Mesenchymal stem cell (in vitro differentiated cells and primary cell): ENCODE results near the gene PRB2.

Source experiments
- DNase-seq: peaks from one replicate; pipeline ENCODE4 v3.0.0-alpha.2; 2013
- H2AFZ ChIP-seq: one replicate; pipeline ENCODE4 v1.6.1; 2013; ENCODE audit warnings: low read depth, mild to moderate bottlenecking, control low read depth, inconsistent platforms, low read length, moderate library complexity
- H2AK5ac ChIP-seq: 2 replicates; pipeline ENCODE4 v1.6.1; 2013; ENCODE audit warnings: low read length, moderate library complexity, mild to moderate bottlenecking, inconsistent platforms; ENCODE audit not compliant: severe bottlenecking
- H2BK120ac ChIP-seq: one replicate; pipeline ENCODE4 v1.6.1; 2013; ENCODE audit warnings: low read depth, mild to moderate bottlenecking, inconsistent platforms, low read length, moderate library complexity
- H2BK12ac ChIP-seq, 2 experiments: one replicate each; pipeline ENCODE4 v1.6.1; 2013; ENCODE audit warnings: inconsistent platforms in 2 of 2, low read length in 2 of 2, mild to moderate bottlenecking in 2 of 2, moderate library complexity in 2 of 2, control low read depth in 1 of 2
- H2BK15ac ChIP-seq: one replicate; pipeline ENCODE4 v1.6.1; 2013; ENCODE audit warnings: mild to moderate bottlenecking, low read depth, inconsistent platforms; ENCODE audit not compliant: poor library complexity, severe bottlenecking
- H2BK5ac ChIP-seq: 2 replicates; pipeline ENCODE4 v1.6.1; 2013; ENCODE audit warnings: low read depth, mild to moderate bottlenecking, low read length, control low read depth, inconsistent platforms; ENCODE audit not compliant: poor library complexity, severe bottlenecking
- H3K14ac ChIP-seq, 2 experiments: one replicate each; pipeline ENCODE4 v1.6.1; 2013; ENCODE audit warnings: inconsistent platforms in 2 of 2, low read length in 2 of 2, control low read depth in 1 of 2, mild to moderate bottlenecking in 1 of 2, moderate library complexity in 1 of 2
- H3K18ac ChIP-seq, 2 experiments: one replicate each; pipeline ENCODE4 v1.6.1; 2013; ENCODE audit warnings: inconsistent platforms in 2 of 2, low read length in 2 of 2, control low read depth in 1 of 2, low read depth in 1 of 2, mild to moderate bottlenecking in 1 of 2
- H3K23ac ChIP-seq, 2 experiments: one replicate each; pipeline ENCODE4 v1.6.1; 2013; ENCODE audit warnings: inconsistent platforms in 2 of 2, low read length in 2 of 2, mild to moderate bottlenecking in 2 of 2, moderate library complexity in 2 of 2, control low read depth in 1 of 2
- H3K27ac ChIP-seq: 2 replicates; pipeline ENCODE4 v1.5.1; 2013; ENCODE audit warnings: mild to moderate bottlenecking, moderate library complexity, low read length, control low read depth, inconsistent platforms; ENCODE audit not compliant: poor library complexity, severe bottlenecking
- H3K27me3 ChIP-seq, 2 experiments: 2 replicates each; pipeline versions ENCODE4 v1.6.1 to v1.7.0; 2013; ENCODE audit warnings: low read length in 2 of 2, mild to moderate bottlenecking in 2 of 2, moderate library complexity in 2 of 2, control low read depth in 1 of 2, inconsistent platforms in 1 of 2; ENCODE audit not compliant: control insufficient read depth in 1 of 2, insufficient read depth in 1 of 2
- H3K36me3 ChIP-seq, 2 experiments: 2 replicates each; pipeline versions ENCODE4 v1.6.1 to v1.7.0; 2013; ENCODE audit warnings: low read length in 2 of 2, control low read depth in 1 of 2, inconsistent platforms in 1 of 2, low read depth in 1 of 2, mild to moderate bottlenecking in 1 of 2; ENCODE audit not compliant: insufficient read depth in 2 of 2, control insufficient read depth in 1 of 2
- H3K4ac ChIP-seq, 2 experiments: one replicate each; pipeline ENCODE4 v1.6.1; 2013; ENCODE audit warnings: inconsistent platforms in 2 of 2, low read length in 2 of 2, mild to moderate bottlenecking in 2 of 2, moderate library complexity in 2 of 2, control low read depth in 1 of 2, low read depth in 1 of 2
- H3K4me1 ChIP-seq: 2 replicates; pipeline ENCODE4 v1.6.1; 2013; ENCODE audit warnings: low read depth, low read length, control low read depth; ENCODE audit not compliant: control insufficient read depth, insufficient read depth
- H3K4me2 ChIP-seq: 2 replicates; pipeline ENCODE4 v1.6.1; 2013; ENCODE audit warnings: low read length, mild to moderate bottlenecking, inconsistent platforms; ENCODE audit not compliant: poor library complexity, severe bottlenecking
- H3K4me3 ChIP-seq, 2 experiments: 2 replicates each; pipeline versions ENCODE4 v1.5.1 to v1.7.0; 2013; ENCODE audit warnings: low read length in 2 of 2, mild to moderate bottlenecking in 2 of 2, control low read depth in 1 of 2, low read depth in 1 of 2; ENCODE audit not compliant: insufficient read depth in 1 of 2
- H3K79me1 ChIP-seq: replicated peaks from 2 replicates; pipeline ENCODE4 v1.6.1; 2013; ENCODE audit warnings: mild to moderate bottlenecking, control low read depth, low read length, inconsistent platforms; ENCODE audit not compliant: poor library complexity, severe bottlenecking
- H3K9ac ChIP-seq: 2 replicates; pipeline ENCODE4 v1.7.0; 2013; ENCODE audit warnings: mild to moderate bottlenecking, low read length, moderate library complexity
- H3K9me3 ChIP-seq: 2 replicates; pipeline ENCODE4 v1.7.0; 2013; ENCODE audit warnings: mild to moderate bottlenecking, low read length; ENCODE audit not compliant: control insufficient read depth
- H4K8ac ChIP-seq: one replicate; pipeline ENCODE4 v1.6.1; 2013; ENCODE audit warnings: inconsistent platforms, mild to moderate bottlenecking, low read length, moderate library complexity
- H4K91ac ChIP-seq: one replicate; pipeline ENCODE4 v1.6.1; 2013; ENCODE audit warnings: mild to moderate bottlenecking, low read length, inconsistent platforms
- WGBS: methylation state at CpG from one replicate; pipeline ENCODE4 v1.1.7; 2013; ENCODE audit warnings: mixed read lengths; 5-methylcytosine and 5-hydroxymethylcytosine counted together

PRB2 gene

GRCh38 chr12:11427341-11427740 lies 32.0 kb upstream of the PRB2 start:
- no peak overlapping the region for H3K4ac ChIP-seq
- no peak for DNase-seq
- no peak overlapping the region for H3K27ac ChIP-seq
- no peak overlapping the region for H3K4me3 ChIP-seq
- no peak overlapping the region for H2AK5ac ChIP-seq
- no peak overlapping the region for H3K4me2 ChIP-seq
- WGBS, result 79% methylated on average over 1 of the region's 1 CpG
- H3K9me3 ChIP-seq, result peaks cover 2% of the 10 kb centered on the region
- H3K14ac ChIP-seq, result no peak overlapping the region
- H2BK15ac ChIP-seq, result no peak overlapping the region
- no peak overlapping the region for H4K91ac ChIP-seq
- H2BK120ac ChIP-seq, result no peak overlapping the region
- H3K36me3 ChIP-seq, result no peaks in the 10 kb centered on the region
- H2AFZ ChIP-seq, result no peak overlapping the region
- H2BK12ac ChIP-seq, result no peak overlapping the region
- H3K9ac ChIP-seq, result no peak overlapping the region
- H2BK5ac ChIP-seq, result no peak overlapping the region
- no peaks in the 10 kb centered on the region for H3K79me1 ChIP-seq
- no peaks in the 10 kb centered on the region for H3K4me1 ChIP-seq
- no peak overlapping the region for H3K18ac ChIP-seq
- H3K23ac ChIP-seq, result no peak overlapping the region
- H4K8ac ChIP-seq, result no peak overlapping the region
- H3K27me3 ChIP-seq, result no peaks in the 10 kb centered on the region

GRCh38 chr12:11412731-11413130 lies 17.4 kb upstream of the PRB2 start:
- H3K9ac ChIP-seq, result no peak overlapping the region
- no peak overlapping the region for H2BK12ac ChIP-seq
- H2BK15ac ChIP-seq, result no peak overlapping the region
- no peaks in the 10 kb centered on the region for H3K36me3 ChIP-seq
- H2AFZ ChIP-seq, result no peak overlapping the region
- H3K23ac ChIP-seq, result no peak overlapping the region
- H3K27me3 ChIP-seq, result no peaks in the 10 kb centered on the region
- DNase-seq, result no peak
- no peak overlapping the region for H4K91ac ChIP-seq
- no peak overlapping the region for H3K14ac ChIP-seq
- H3K18ac ChIP-seq, result no peak overlapping the region
- no peak overlapping the region for H3K4me3 ChIP-seq
- H2AK5ac ChIP-seq, result no peak overlapping the region
- no peak overlapping the region for H2BK5ac ChIP-seq
- no peak overlapping the region for H2BK120ac ChIP-seq
- no peaks in the 10 kb centered on the region for H3K4me1 ChIP-seq
- no peak overlapping the region for H4K8ac ChIP-seq
- no peak overlapping the region for H3K4ac ChIP-seq
- H3K9me3 ChIP-seq, result peaks cover 4% of the 10 kb centered on the region
- H3K4me2 ChIP-seq, result no peak overlapping the region
- no peak overlapping the region for H3K27ac ChIP-seq
- no peaks in the 10 kb centered on the region for H3K79me1 ChIP-seq

- Histone ChIP-seq H3K9me3 (peaks cover 4% of the 10 kb centered on the region), H2AK5ac (no peak overlapping the region), H2BK120ac (no peak overlapping the region), H2BK5ac (no peak overlapping the region), H3K27me3 (no peaks in the 10 kb centered on the region), H3K14ac (no peak overlapping the region), H3K9ac (no peak overlapping the region), H3K4me2 (no peak overlapping the region), H3K4me1 (no peaks in the 10 kb centered on the region), H3K79me1 (no peaks in the 10 kb centered on the region), H4K8ac (no peak overlapping the region), H3K4me3 (no peak overlapping the region), H4K91ac (no peak overlapping the region), H3K27ac (no peak overlapping the region), H3K36me3 (no peaks in the 10 kb centered on the region), H3K23ac (no peak overlapping the region), H2BK12ac (no peak overlapping the region), H3K4ac (no peak overlapping the region), H2BK15ac (no peak overlapping the region), H2AFZ (no peak overlapping the region), H3K18ac (no peak overlapping the region)
- 81% methylated on average over 3 of the region's 6 CpGs for WGBS
- no peak for DNase-seq
These were observed 12.7 kb upstream of the PRB2 start for GRCh38 chr12:11408096-11408495.

- no peak for DNase-seq
- Histone ChIP-seq H3K4me1 (no peaks in the 10 kb centered on the region), H3K14ac (no peak overlapping the region), H2AK5ac (no peak overlapping the region), H3K36me3 (no peaks in the 10 kb centered on the region), H4K8ac (no peak overlapping the region), H3K9ac (no peak overlapping the region), H2BK15ac (no peak overlapping the region), H3K23ac (no peak overlapping the region), H3K27ac (no peak overlapping the region), H3K27me3 (no peaks in the 10 kb centered on the region), H3K4me2 (no peak overlapping the region), H2AFZ (no peak overlapping the region), H2BK12ac (no peak overlapping the region), H3K4me3 (no peak overlapping the region), H3K4ac (no peak overlapping the region), H2BK5ac (no peak overlapping the region), H3K79me1 (no peaks in the 10 kb centered on the region), H4K91ac (no peak overlapping the region), H2BK120ac (no peak overlapping the region), H3K9me3 (no peaks in the 10 kb centered on the region), H3K18ac (no peak overlapping the region)
- WGBS, result 11% methylated on average over 1 of the region's 1 CpG
These were observed 2.0 kb upstream of the PRB2 start for GRCh38 chr12:11397366-11397765.
